Measurements from ENCODE around the gene TGFBR3. TPM values are rescaled to one million over a fixed set of nuclear protein-coding genes. Genes with fewer than 3 reads are reported as not detected.

Gene TGFBR3
- total and polyA plus RNA-seq, 2 of the 4 experiments (the other 2 are of a cell fraction) = 3.0 to 11.3 TPM

DNA sequence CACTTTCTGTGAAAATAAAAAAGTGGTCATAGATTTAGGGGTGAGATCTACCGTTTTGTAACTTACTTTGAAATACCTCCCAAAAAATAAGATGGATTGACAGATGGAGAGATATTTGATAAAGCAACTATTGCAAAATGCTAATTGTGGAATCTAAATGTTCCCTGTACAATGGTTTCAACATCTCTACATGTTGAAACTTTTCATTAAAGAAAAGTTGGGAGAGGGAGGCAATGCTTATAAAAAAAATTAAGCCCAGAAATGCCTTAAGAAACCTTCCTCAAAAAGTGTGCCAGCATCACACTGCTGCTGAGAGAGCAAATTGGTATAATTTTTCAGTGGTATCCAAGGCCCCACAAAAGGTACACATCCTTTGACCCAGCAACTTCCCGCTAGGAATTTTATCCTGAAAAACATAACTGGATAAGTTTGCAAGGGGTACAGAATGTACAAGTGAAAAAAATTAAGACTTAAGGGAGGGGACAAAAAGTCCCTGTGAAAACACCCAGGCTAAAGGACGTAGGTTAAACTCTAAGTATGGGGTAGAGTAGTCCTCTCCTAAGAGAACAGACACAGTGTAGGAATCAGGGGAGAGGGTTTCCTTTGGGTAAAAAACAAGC, 84.3 kb downstream of the TGFBR3 start:
- Histone ChIP-seq H3K18ac (ENCODE audit: low read depth, low read length) (no peak overlapping the region), H3K9ac (ENCODE audit: low read depth, low read length) (no peak overlapping the region), H3K56ac (ENCODE audit: extremely low read depth, insufficient read depth, low read length) (no peak overlapping the region), H3K9me3 (ENCODE audit: control insufficient read depth, insufficient read depth, low read length) (no peaks in the 10 kb centered on the region), H3K14ac (replicated peaks; ENCODE audit: low read depth, low read length) (no peak overlapping the region), H3K79me1 (ENCODE audit: low read depth in 1 of 2, low read length in 2 of 2) (peaks cover 2 to 13% of the 10 kb centered on the region in 2 experiments; a peak in 2 of 4 replicates), H2BK120ac (ENCODE audit: low read depth, low read length) (no peak overlapping the region), H2AK5ac (ENCODE audit: low read depth, low read length) (no peak overlapping the region), H3K4me2 (ENCODE audit: low read depth, low read length) (no peak overlapping the region), H4K91ac (ENCODE audit: insufficient read depth, low read depth, low read length) (no peak overlapping the region), H2BK20ac (ENCODE audit: low read depth, low read length) (no peak overlapping the region), H3K36me3 (ENCODE audit: control insufficient read depth, insufficient read depth, low read length) (peaks cover 3% of the 10 kb centered on the region; the same call in 1 of the 2 replicates), H3K23ac (ENCODE audit: low read depth, low read length) (no peak overlapping the region), H3K4me1 (ENCODE audit: control insufficient read depth, insufficient read depth, low read length) (peaks cover 8% of the 10 kb centered on the region; the same call in 1 of the 2 replicates), H3K27me3 (ENCODE audit: control insufficient read depth, insufficient read depth, low read length) (no peaks in the 10 kb centered on the region), H3K4me3 (ENCODE audit: insufficient read depth, low read depth, low read length) (no peak overlapping the region), H2BK5ac (ENCODE audit: low read depth, low read length, poor library complexity, severe bottlenecking) (no peak overlapping the region), H3K27ac (ENCODE audit: insufficient read depth, low read length) (no peak overlapping the region), H4K5ac (ENCODE audit: low read depth, low read length) (no peak overlapping the region), H3K4ac (ENCODE audit: low read depth, low read length) (no peak overlapping the region), H3K9me1 (ENCODE audit: insufficient read depth, low read length) (peaks cover 6% of the 10 kb centered on the region; the same call in 1 of the 2 replicates), H4K20me1 (ENCODE audit: insufficient read depth, low read length) (no peaks in the 10 kb centered on the region), H2BK15ac (ENCODE audit: low read depth, low read length) (no peak overlapping the region), H2AK9ac (replicated peaks; ENCODE audit: low read depth, low read length, poor library complexity) (no peak overlapping the region), H2AFZ (replicated peaks; ENCODE audit: low read length, poor library complexity) (no peak overlapping the region), H4K8ac (ENCODE audit: low read depth in 2 of 2, low read length in 2 of 2) (no peak overlapping the region)
- ATAC-seq (ENCODE audit: low read depth) (no peak), DNase-seq (no peak)
- POLR2A ChIA-PET (ENCODE audit: unreplicated experiment) = no interaction called here
- dilution Hi-C loops (cut with HindIII; ENCODE audit: low sequenced_read_pairs, unreplicated experiment) = no loop called here
- intact Hi-C loops (cut with micrococcal nuclease) = no loop called here
- WGBS, 2 experiments (ENCODE audit: extremely low coverage in 2 of 2, insufficient read length in 1 of 2) = no CpG with 5 or more reads among the region's 3 CpGs
- TF ChIP-seq CEBPB (IDR thresholded peaks at IDR 0.05; ENCODE audit: low read depth, low read length) (no peak), RAD21 (IDR thresholded peaks at IDR 0.05; ENCODE audit: low read length) (no peak), POLR2A (IDR thresholded peaks at IDR 0.05; ENCODE audit: low read depth, low read length) (no peak), MAZ (IDR thresholded peaks at IDR 0.05; ENCODE audit: borderline replicate concordance, low read depth, low read length) (no peak), MXI1 (IDR thresholded peaks at IDR 0.05; ENCODE audit: borderline replicate concordance, low read depth, low read length) (no peak), RFX5 (IDR thresholded peaks at IDR 0.05; ENCODE audit: low read depth, low read length) (no peak)
- TF ChIP-seq, protein P1, sequence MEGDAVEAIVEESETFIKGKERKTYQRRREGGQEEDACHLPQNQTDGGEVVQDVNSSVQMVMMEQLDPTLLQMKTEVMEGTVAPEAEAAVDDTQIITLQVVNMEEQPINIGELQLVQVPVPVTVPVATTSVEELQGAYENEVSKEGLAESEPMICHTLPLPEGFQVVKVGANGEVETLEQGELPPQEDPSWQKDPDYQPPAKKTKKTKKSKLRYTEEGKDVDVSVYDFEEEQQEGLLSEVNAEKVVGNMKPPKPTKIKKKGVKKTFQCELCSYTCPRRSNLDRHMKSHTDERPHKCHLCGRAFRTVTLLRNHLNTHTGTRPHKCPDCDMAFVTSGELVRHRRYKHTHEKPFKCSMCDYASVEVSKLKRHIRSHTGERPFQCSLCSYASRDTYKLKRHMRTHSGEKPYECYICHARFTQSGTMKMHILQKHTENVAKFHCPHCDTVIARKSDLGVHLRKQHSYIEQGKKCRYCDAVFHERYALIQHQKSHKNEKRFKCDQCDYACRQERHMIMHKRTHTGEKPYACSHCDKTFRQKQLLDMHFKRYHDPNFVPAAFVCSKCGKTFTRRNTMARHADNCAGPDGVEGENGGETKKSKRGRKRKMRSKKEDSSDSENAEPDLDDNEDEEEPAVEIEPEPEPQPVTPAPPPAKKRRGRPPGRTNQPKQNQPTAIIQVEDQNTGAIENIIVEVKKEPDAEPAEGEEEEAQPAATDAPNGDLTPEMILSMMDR (conservative IDR thresholded peaks at IDR 0.05; ENCODE audit: low read depth, low read length) = no peak
- in situ Hi-C loops (cut with MboI; ENCODE audit: low sequenced_read_pairs) = no loop called here
- CTCF ChIA-PET = interaction anchor here (0.6 to 1.1 kb wide), 2 partner anchors 16 to 1062 kb away, joined by 3 to 4 read pairs; no protein-coding TSS in a partner anchor
- BruUV-seq (replicated peaks) = no TSS peak
